IPS DF 6.9 (cell line): ENCODE data around the gene TMEM208.

Source experiments
- DNase-seq: peaks from one replicate; pipeline ENCODE4 v3.0.0-alpha.2; 2013; ENCODE audit warnings: low read depth, low spot score
- H3K27ac ChIP-seq: one replicate; pipeline ENCODE4 v1.5.1; 2013; ENCODE audit warnings: low read length, control low read depth
- H3K27me3 ChIP-seq: 2 replicates; pipeline ENCODE4 v1.6.1; 2013; ENCODE audit warnings: mild to moderate bottlenecking, low read length; ENCODE audit not compliant: control insufficient read depth, insufficient read depth
- H3K36me3 ChIP-seq: 2 replicates; pipeline ENCODE4 v1.6.1; 2013; ENCODE audit warnings: low read length; ENCODE audit not compliant: control insufficient read depth, insufficient read depth
- H3K4me1 ChIP-seq: 2 replicates; pipeline ENCODE4 v1.6.1; 2013; ENCODE audit warnings: low read length; ENCODE audit not compliant: control insufficient read depth, insufficient read depth
- H3K4me3 ChIP-seq: 2 replicates; pipeline ENCODE4 v1.5.1; 2013; ENCODE audit warnings: mild to moderate bottlenecking, low read length
- H3K9me3 ChIP-seq: 2 replicates; pipeline ENCODE4 v1.6.1; 2013; ENCODE audit warnings: low read length, inconsistent platforms; ENCODE audit not compliant: control insufficient read depth, insufficient read depth
- WGBS: extraction: QIAGEN DNeasy Blood & Tissue Kit; methylation state at CpG from one replicate; pipeline ENCODE4 v1.1.7; 2013; ENCODE audit warnings: mixed read lengths, missing lambda C conversion rate; ENCODE audit not compliant: insufficient read length, insufficient coverage; 5-methylcytosine and 5-hydroxymethylcytosine counted together

The TMEM208 gene

DNA sequence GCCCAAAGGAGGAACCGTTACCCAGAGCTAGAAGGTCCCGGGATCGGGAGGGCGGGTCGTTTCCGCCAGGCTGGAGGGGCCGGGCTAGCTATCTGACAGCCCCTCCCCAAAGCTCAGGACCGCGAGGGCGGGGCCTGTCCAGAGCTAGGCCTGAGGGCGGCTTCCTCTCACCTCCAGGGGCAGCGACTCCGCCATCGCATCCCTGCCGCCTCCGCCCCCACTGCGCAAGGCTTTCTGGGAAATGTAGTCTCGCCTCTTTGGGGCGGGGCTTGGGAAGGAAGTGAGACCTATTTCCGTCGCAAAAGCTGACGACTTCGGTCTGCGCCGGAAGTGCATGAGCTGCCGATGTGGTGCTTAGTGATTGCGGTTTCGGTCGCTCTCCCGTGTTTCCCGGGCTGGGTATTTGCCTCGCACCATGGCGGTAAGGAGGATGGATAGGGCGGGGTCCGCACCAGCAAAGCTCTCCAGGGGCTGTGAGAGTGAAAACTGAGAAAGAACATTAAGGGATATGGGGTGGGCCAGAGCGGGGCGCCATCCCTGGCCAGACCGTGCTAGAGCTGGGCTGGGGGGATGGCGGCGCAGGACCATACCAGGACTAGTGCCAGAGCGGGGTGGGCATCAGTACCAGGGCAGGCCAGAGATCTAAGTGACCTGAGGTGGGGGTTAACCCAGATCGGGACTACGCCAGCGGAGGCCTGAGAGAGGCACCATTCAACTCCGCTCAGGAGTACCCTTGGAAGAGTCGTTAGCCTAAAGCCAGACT lies at the start of gene TMEM208:
Gene TMEM208, plus strand, starts transcription at position 327 of the 763 bp plus-strand sequence. Its CDS starts 89 bp downstream, at position 416.
- peak; percentile 96 for DNase-seq
- H3K36me3 ChIP-seq, result peaks cover 31% of the 10 kb centered on the region
- H3K9me3 ChIP-seq, result no peaks in the 10 kb centered on the region
- no peaks in the 10 kb centered on the region for H3K27me3 ChIP-seq
- WGBS, result no CpG with 5 or more reads among the region's 46 CpGs
- no peaks in the 10 kb centered on the region; the same call in 1 of the 2 replicates for H3K4me1 ChIP-seq
- H3K4me3 ChIP-seq, result peak within 1 kb of the TSS; percentile 69
- no peak within 1 kb of the TSS for H3K27ac ChIP-seq

DNA sequence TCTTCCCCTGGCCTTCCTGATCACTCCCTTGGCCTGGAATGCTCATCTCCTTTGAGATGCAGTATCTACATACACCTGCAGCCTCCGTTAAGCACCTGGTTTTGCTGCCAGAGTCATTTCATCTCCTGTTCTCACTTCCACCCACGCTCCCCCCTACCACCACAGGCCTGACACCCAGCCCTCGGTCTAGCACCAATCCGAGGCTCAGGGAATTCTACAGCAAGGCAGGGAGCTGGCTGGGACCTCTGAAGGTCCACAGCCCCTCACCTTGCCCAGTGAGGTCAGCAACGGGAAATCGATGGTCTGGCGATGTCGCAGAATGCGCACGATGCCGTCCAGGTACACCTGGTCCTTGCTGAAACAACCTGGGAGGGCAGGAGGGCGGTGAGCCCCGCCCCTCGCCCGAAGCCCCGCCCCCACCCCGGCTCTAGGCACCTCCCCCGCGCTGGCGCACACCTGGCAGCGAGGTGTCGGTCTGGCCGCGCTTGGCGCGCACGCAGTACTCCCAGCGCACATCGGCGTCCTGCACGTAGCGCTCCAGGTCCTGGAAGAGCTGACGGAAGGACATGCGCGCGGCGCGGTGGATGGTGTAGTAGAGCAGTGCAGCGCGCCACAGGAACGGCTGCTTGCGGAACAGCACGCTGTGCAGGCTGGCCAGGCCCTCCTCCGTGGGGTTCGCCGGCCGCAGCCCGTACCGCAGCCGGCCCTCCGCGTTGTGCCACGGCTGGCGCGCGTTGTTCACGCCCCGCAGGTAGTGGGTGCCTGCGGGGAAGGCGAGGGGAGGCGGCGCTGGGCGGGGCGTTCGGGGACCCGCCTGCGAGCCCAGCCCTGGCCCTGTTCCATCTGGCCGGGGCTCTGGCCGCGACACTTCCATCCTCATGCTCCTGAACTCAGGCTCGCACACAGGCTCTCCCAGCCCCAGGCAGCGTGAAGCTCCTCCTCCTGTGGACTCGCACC lies 48.9 kb upstream of the TMEM208 start:
- Histone ChIP-seq H3K9me3 (no peaks in the 10 kb centered on the region), H3K4me3 (peak overlapping the region; percentile 41; the same call in 1 of the 2 replicates), H3K27ac (no peak overlapping the region), H3K36me3 (no peaks in the 10 kb centered on the region), H3K4me1 (no peaks in the 10 kb centered on the region; the same call in 1 of the 2 replicates), H3K27me3 (peaks cover 34% of the 10 kb centered on the region)
- DNase-seq, result no peak
- WGBS, result no CpG with 5 or more reads among the region's 73 CpGs

DNA sequence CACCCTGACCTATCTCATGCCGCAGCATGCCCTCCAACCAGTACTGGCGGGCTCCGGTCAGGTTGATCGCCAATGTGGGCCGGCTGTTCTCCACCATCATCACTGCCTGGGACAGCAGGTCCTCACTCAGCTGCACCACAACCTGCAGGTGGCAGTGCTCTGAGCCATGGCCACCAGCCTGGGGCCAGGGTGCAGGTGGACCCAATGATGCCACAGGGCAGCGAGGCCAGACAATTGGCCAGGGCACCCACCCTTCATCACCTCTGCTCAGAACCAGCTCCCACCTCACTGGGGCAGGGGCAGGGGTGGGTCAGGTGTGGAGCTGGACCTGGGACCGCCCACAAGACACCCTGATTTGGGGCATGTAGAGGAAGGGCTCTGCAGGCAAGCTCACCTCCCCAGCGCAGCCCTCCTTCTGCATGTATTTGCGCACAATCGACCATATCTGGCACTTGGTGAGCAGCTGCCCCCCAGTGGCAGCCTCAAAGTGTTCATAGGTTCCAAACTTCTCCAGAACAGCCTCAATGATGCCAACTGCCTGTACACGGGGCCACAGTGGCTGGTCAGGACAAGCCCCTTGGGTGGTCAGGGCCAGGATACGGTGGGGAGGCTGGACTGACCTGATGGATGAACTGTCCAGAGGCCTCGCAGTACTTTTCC lies 47.4 kb upstream of the TMEM208 start:
- H3K27me3 ChIP-seq, result peaks cover 24% of the 10 kb centered on the region
- peaks cover 4% of the 10 kb centered on the region; the same call in 1 of the 2 replicates for H3K4me1 ChIP-seq
- no peak overlapping the region for H3K27ac ChIP-seq
- H3K4me3 ChIP-seq, result no peak overlapping the region
- no CpG with 5 or more reads among the region's 13 CpGs for WGBS
- H3K36me3 ChIP-seq, result peaks cover 3% of the 10 kb centered on the region; the same call in 1 of the 2 replicates
- H3K9me3 ChIP-seq, result no peaks in the 10 kb centered on the region
- no peak for DNase-seq

GRCh38 chr16:67180166-67180565 lies 46.8 kb upstream of the TMEM208 start:
- Histone ChIP-seq H3K36me3 (peaks cover 5% of the 10 kb centered on the region; the same call in 1 of the 2 replicates), H3K9me3 (no peaks in the 10 kb centered on the region), H3K27ac (no peak overlapping the region), H3K4me1 (peaks cover 10% of the 10 kb centered on the region; the same call in 1 of the 2 replicates), H3K4me3 (no peak overlapping the region), H3K27me3 (peaks cover 24% of the 10 kb centered on the region)
- WGBS, result no CpG with 5 or more reads among the region's 16 CpGs
- no peak for DNase-seq

- Histone ChIP-seq H3K27ac (no peak overlapping the region), H3K36me3 (peaks cover 5% of the 10 kb centered on the region; the same call in 1 of the 2 replicates), H3K9me3 (no peaks in the 10 kb centered on the region), H3K4me3 (no peak overlapping the region), H3K4me1 (peaks cover 11% of the 10 kb centered on the region; the same call in 1 of the 2 replicates), H3K27me3 (peaks cover 17% of the 10 kb centered on the region; the same call in 1 of the 2 replicates)
- WGBS, result no CpG with 5 or more reads among the region's 2 CpGs
- DNase-seq, result no peak
Observed at GRCh38 chr16:67181346-67181745, 45.6 kb upstream of the TMEM208 start.

DNA sequence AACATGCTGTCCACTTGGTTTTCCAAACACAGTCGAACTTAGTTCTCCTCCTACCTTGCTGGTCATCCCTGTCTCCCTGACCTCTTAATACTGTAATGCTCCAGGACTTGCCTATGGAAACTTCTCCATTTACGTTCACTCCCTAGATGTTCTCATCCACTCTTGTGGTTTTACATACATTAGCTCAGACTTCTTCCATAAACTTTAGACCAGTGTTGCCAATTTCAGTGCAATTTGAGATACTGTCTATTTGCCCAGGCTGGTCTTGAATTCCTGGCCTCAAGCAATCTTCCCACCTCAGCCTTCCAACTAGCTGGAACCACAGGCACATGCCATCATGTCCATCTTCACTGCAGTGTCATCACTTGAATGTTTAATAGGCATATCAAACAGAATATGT lies 44.6 kb upstream of the TMEM208 start:
- no CpG with 5 or more reads among the region's 2 CpGs for WGBS
- peaks cover 5% of the 10 kb centered on the region; the same call in 1 of the 2 replicates for H3K36me3 ChIP-seq
- H3K27me3 ChIP-seq, result peaks cover 11% of the 10 kb centered on the region; the same call in 1 of the 2 replicates
- DNase-seq, result no peak
- H3K9me3 ChIP-seq, result no peaks in the 10 kb centered on the region
- no peak overlapping the region for H3K27ac ChIP-seq
- H3K4me1 ChIP-seq, result peaks cover 12% of the 10 kb centered on the region
- no peak overlapping the region for H3K4me3 ChIP-seq

DNA sequence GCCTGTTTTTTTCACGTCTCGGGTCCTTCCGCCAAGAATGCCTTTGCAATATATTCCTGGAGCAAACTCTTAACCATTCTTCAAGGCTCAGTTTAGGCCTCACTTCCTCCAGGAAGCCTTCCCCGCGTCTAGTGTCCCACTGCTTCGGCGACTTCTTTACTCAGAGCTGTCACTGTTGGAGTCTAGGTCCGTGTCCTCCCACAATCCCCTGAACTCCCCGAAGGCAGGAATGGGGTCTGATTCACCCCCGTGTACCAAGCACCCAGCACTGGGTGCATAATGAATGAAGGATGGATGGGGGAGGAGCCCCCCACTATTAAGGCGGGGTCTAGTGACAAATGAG lies 43.7 kb upstream of the TMEM208 start:
- no peaks in the 10 kb centered on the region for H3K9me3 ChIP-seq
- no peak overlapping the region for H3K27ac ChIP-seq
- H3K36me3 ChIP-seq, result peaks cover 5% of the 10 kb centered on the region; the same call in 1 of the 2 replicates
- peaks cover 9% of the 10 kb centered on the region; the same call in 1 of the 2 replicates for H3K27me3 ChIP-seq
- no peak for DNase-seq
- no CpG with 5 or more reads among the region's 11 CpGs for WGBS
- H3K4me1 ChIP-seq, result peaks cover 12% of the 10 kb centered on the region
- peak overlapping the region; percentile 96; the same call in 1 of the 2 replicates for H3K4me3 ChIP-seq

DNA sequence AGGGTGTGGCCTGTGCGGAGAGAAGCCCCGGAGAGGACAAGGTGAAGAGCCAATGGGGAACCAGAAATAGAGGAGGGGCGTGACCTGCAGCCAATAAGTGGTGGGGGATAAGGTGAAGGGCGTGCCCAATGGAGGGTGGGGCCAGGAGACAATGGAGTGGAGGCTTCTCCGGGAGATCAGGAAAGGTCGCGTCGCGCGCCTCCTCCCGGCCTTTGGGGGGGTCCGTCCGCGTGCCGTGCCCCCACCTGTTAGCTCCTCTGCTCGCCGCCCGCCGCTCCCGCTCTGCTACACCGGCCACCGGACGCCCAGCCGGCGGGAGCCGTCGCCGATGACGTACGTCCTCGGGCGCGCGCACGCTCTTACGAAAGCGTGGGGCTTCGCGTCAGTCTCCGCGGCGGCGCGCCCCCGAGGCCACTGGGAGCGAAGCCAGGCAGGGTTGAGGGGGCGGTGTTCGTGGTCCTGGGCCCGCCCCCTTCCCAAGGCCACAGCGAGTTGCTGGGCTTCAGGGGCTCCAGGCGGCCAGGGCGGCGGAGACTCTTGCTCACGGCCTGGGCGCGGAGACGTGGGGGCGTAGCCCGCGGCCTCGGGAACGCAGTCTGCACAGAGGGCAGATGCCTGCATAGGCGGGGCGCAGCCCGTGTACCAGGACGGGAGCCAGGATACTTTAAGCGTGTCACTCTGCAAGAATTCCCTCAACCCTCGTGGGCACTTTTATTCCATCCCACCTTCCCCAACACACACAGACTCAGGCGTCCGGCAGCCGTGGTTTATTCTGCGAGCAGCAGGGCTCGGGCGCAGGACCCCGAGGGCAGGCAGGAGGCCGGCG lies 43.1 kb upstream of the TMEM208 start, which contains the start of gene MATCAP1:
Gene MATCAP1, minus strand, starts transcription at position 337 of the 826 bp plus-strand sequence. CDS start 3,353 bp downstream, outside the sequence.
- Histone ChIP-seq H3K4me3 (peak within 1 kb of the TSS; percentile 96; the same call in 1 of the 2 replicates), H3K9me3 (no peaks in the 10 kb centered on the region), H3K4me1 (peaks cover 12% of the 10 kb centered on the region), H3K27me3 (peaks cover 9% of the 10 kb centered on the region; the same call in 1 of the 2 replicates), H3K27ac (no peak within 1 kb of the TSS), H3K36me3 (peaks cover 5% of the 10 kb centered on the region; the same call in 1 of the 2 replicates)
- no peak for DNase-seq
- no CpG with 5 or more reads among the region's 77 CpGs for WGBS

- no peak overlapping the region for H3K27ac ChIP-seq
- no CpG with 5 or more reads among the region's 59 CpGs for WGBS
Observed at GRCh38 chr16:67184453-67184994, 42.4 kb upstream of the TMEM208 start.

More at GRCh38 chr16:67184453-67184994, 42.4 kb upstream of the TMEM208 start:
- Histone ChIP-seq H3K9me3 (no peaks in the 10 kb centered on the region), H3K36me3 (peaks cover 5% of the 10 kb centered on the region; the same call in 1 of the 2 replicates), H3K27me3 (peaks cover 9% of the 10 kb centered on the region; the same call in 1 of the 2 replicates), H3K4me1 (peaks cover 12% of the 10 kb centered on the region), H3K4me3 (peak overlapping the region; percentile 96; the same call in 1 of the 2 replicates)
- no peak for DNase-seq
